BLaER1 treated with 17β-estradiol and CSF1 and Interleukin-3, amounts not matched to agents 10 nM and 100 nM (cell line): ENCODE data around the gene RIMKLB.
A peak's percentile ranks its signal among the peaks of the same experiment; 100 is the strongest.

ENCODE experiments used
- H3K27ac ChIP-seq, 11 experiments: shearing (Covaris generic); formaldehyde crosslinking; 2 replicates each; pipeline ENCODE4 v1.8.1; 2022
- H3K27me3 ChIP-seq, 11 experiments: shearing (Covaris generic); formaldehyde crosslinking; 2 replicates each; pipeline ENCODE4 v1.8.1; 2022
- H3K36me3 ChIP-seq, 11 experiments: shearing (Covaris generic); formaldehyde crosslinking; 2 replicates each; pipeline ENCODE4 v1.8.1; 2022
- H3K4me1 ChIP-seq, 10 experiments: shearing (Covaris generic); formaldehyde crosslinking; 2 replicates each; pipeline ENCODE4 v1.8.1; 2022
- H3K4me2 ChIP-seq, 11 experiments: shearing (Covaris generic); formaldehyde crosslinking; 2 replicates each; pipeline ENCODE4 v1.8.1; 2022
- H3K4me3 ChIP-seq, 10 experiments: shearing (Covaris generic); formaldehyde crosslinking; 2 replicates each; pipeline ENCODE4 v1.8.1; 2022
- H3K9ac ChIP-seq, 11 experiments: shearing (Covaris generic); formaldehyde crosslinking; 2 replicates each; pipeline ENCODE4 v1.8.1; 2022
- H3K9me3 ChIP-seq, 11 experiments: shearing (Covaris generic); formaldehyde crosslinking; replicated peaks in 1 of 11; 2 replicates each; pipeline ENCODE4 v1.8.1; 2022
- H4K20me1 ChIP-seq, 11 experiments: shearing (Covaris generic); formaldehyde crosslinking; 2 replicates each; pipeline ENCODE4 v1.8.1; 2022
- Cebpa-rat ChIP-seq, 11 experiments: shearing (Covaris generic); IDR thresholded peaks; 2 replicates each; pipeline ENCODE4 v1.8.1; 2022

The RIMKLB gene

DNA sequence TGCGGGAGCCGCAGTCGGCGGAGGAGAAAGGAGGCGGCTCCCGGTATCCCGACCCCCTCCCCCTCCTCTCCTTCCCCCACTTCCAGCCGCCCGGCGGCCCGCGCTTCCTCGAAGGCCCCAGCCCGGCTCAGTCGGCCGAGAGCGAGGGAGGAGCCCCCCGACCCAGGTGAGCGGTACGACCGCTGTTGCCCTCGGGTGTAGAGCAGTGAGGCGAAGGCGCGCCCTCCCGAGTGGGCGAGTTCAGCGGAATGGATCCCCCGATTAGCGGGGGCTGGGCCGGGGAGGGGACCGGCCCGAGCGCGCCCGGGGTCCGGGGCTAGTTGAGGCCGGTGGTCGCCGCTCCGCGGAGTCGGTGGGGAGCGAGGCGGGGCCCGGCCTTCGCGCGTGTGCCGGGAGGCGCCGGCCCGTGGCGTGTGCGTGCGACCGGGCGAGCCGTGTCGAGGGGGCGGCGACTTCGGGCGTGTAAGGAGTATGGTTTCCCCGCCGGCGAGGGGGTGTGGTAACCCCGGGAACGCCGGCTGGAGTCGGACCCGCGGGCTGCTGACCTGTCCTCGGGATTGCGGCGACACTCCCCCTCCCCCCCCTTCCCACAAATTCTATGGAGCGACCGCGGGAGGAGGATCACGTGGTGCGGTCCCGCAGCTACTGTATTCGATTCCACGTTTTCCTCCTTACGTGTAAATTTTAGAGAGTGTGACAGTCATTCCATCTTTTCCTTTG is 501 bp downstream of the RIMKLB start:
- H4K20me1 ChIP-seq = peaks cover 12 to 47% (median 31%) of the 10 kb centered on the region in 11 experiments; a peak in 17 of 22 replicates
- TF ChIP-seq Cebpa-rat (IDR thresholded peaks at IDR 0.05) = no peak
- H3K9ac ChIP-seq = peak overlapping the region; percentile 86 to 97 (median 94)
- H3K4me3 ChIP-seq = peak overlapping the region; percentile 83 to 94 (median 90)
- peaks cover 0 to 10% (median 2%) of the 10 kb centered on the region in 11 experiments; a peak in 6 of 22 replicates for H3K36me3 ChIP-seq
- H3K4me2 ChIP-seq = peak overlapping the region; percentile 79 to 95 (median 84)
- H3K27me3 ChIP-seq = no peaks in the 10 kb centered on the region
- peaks cover 42 to 72% (median 59%) of the 10 kb centered on the region in 10 experiments for H3K4me1 ChIP-seq
- no peaks in the 10 kb centered on the region for H3K9me3 ChIP-seq
- H3K27ac ChIP-seq = peak overlapping the region; percentile 90 to 95 (median 92)

DNA sequence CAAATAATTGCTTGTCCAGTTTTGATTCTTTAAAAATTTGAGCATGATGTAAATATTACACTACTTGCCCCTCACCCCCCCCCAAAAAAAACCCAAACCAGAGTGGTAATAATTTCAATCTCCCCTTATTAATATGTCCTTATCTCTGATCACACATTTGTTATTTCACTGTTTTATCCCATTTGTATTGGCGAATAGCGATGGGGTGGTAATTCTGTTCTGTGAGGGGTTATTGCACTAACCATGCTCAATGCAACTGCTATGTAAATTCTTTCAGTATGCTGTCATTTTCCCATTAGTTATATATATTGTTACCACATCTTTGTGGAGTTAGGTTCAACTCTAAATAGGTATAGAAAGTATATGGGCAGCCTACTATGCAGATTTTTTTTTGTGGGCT is 1.1 kb downstream of the RIMKLB start:
- Histone ChIP-seq H3K36me3 (peaks cover 0 to 10% (median 2%) of the 10 kb centered on the region in 11 experiments; a peak in 6 of 22 replicates), H3K4me2 (peak overlapping the region; percentile 79 to 95 (median 84)), H3K4me1 (peaks cover 39 to 66% (median 55%) of the 10 kb centered on the region in 10 experiments), H3K27ac (peak overlapping the region in 8 of 11 experiments; percentile 90 to 95 (median 93); a peak in 16 of 22 replicates), H3K9me3 (no peaks in the 10 kb centered on the region), H3K27me3 (no peaks in the 10 kb centered on the region), H4K20me1 (peaks cover 12 to 53% (median 33%) of the 10 kb centered on the region in 11 experiments; a peak in 17 of 22 replicates), H3K9ac (peak overlapping the region; percentile 86 to 97 (median 94); a peak in 21 of 22 replicates), H3K4me3 (peak overlapping the region; percentile 83 to 94 (median 90))
- no peak for TF ChIP-seq Cebpa-rat (IDR thresholded peaks at IDR 0.05)

DNA sequence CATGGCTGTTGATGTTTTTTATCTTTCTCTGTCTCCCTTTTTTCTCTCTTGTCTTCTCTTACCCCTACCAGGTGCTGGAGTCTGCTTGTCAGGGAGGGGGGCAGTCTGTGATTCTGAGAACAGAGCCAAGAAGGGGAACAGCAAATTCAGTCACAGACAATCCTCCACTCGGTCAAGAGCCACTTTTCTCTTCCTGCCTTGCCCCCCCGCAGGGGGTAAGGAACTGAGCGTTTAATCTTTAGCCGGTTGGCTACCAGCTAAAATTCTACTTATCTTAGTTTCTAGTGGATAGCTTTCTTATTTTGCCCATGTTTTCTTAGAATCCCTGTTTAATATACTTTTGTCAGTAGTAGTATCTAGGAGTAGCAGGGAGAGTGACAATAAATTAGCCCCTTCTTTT is 1.9 kb downstream of the RIMKLB start:
- H3K4me3 ChIP-seq = peak overlapping the region; percentile 4 to 91 (median 34); a peak in 13 of 20 replicates

GRCh38 chr12:8701046-8701660 is 3.4 kb downstream of the RIMKLB start:
- Histone ChIP-seq H3K4me2 (peak overlapping the region; percentile 66 to 95 (median 84); a peak in 15 of 22 replicates), H3K36me3 (peaks cover 0 to 10% (median 6%) of the 10 kb centered on the region in 11 experiments; a peak in 7 of 22 replicates), H3K9me3 (no peaks in the 10 kb centered on the region), H3K4me1 (peaks cover 26 to 43% (median 38%) of the 10 kb centered on the region in 10 experiments), H3K27ac (no peak overlapping the region), H3K9ac (no peak overlapping the region; a peak in 1 of 22 replicates), H3K27me3 (no peaks in the 10 kb centered on the region), H4K20me1 (peaks cover 12 to 67% (median 46%) of the 10 kb centered on the region in 11 experiments; a peak in 17 of 22 replicates), H3K4me3 (no peak overlapping the region)
- TF ChIP-seq Cebpa-rat (IDR thresholded peaks at IDR 0.05) = no peak

More for the DNA sequence above, 1.9 kb downstream of the RIMKLB start:
- Histone ChIP-seq H3K9me3 (no peaks in the 10 kb centered on the region), H3K4me2 (peak overlapping the region; percentile 66 to 95 (median 84)), H3K27me3 (no peaks in the 10 kb centered on the region), H3K9ac (peak overlapping the region in 10 of 11 experiments; percentile 29 to 71 (median 56); a peak in 16 of 22 replicates), H3K36me3 (peaks cover 0 to 10% (median 3%) of the 10 kb centered on the region in 11 experiments; a peak in 7 of 22 replicates), H3K27ac (peak overlapping the region in 3 of 11 experiments; percentile 1 to 24 (median 23); a peak in 3 of 22 replicates), H4K20me1 (peaks cover 12 to 60% (median 38%) of the 10 kb centered on the region in 11 experiments; a peak in 17 of 22 replicates), H3K4me1 (peaks cover 39 to 58% (median 50%) of the 10 kb centered on the region in 10 experiments)
- no peak for TF ChIP-seq Cebpa-rat (IDR thresholded peaks at IDR 0.05)

- H3K4me2 ChIP-seq = peak overlapping the region in 1 of 11 experiments; percentile 84; a peak in 1 of 22 replicates
- no peak overlapping the region for H3K4me3 ChIP-seq
- H3K36me3 ChIP-seq = peaks cover 0 to 15% (median 7%) of the 10 kb centered on the region in 11 experiments; a peak in 10 of 22 replicates
- no peaks in the 10 kb centered on the region for H3K9me3 ChIP-seq
- TF ChIP-seq Cebpa-rat (IDR thresholded peaks at IDR 0.05) = no peak
- no peaks in the 10 kb centered on the region for H3K27me3 ChIP-seq
- H4K20me1 ChIP-seq = peaks cover 19 to 73% (median 56%) of the 10 kb centered on the region in 11 experiments; a peak in 19 of 22 replicates
- H3K27ac ChIP-seq = no peak overlapping the region
- H3K4me1 ChIP-seq = peaks cover 19 to 35% (median 29%) of the 10 kb centered on the region in 10 experiments
- peak overlapping the region in 1 of 11 experiments; percentile 19; a peak in 1 of 22 replicates for H3K9ac ChIP-seq
These were observed 4.4 kb downstream of the RIMKLB start for GRCh38 chr12:8702159-8702558.

DNA sequence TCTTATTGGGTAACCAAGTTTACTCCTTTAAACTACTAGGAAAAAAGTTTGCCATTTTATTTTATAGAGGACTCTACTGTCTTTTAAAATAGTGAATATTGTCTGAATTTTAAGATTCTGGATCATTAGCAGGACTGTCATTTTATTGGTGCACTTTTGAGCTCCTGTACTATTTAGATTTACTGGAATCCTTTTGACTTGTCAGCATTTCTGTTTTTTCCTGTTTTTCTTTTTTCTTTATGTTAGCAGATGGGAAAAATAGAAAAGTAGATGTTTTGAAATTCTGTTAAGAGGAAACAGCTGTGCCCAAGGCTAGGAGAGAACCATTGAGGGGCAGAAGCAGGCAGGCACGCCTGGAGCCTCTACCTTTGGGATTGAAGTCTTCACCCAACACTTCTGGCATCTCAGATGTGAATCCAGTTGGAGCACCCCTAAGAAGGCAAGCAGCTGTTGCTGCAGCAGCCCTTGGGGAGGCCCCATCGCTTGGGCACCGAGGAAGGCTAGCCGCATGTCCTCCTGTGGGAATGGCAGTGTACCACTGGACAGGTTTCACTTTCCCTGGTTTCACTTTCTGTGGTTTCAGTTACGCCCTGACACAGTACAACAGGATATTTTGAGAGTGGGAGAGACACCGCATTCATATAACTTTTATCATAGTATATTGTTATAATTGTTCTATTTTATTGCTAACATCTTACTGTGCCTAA is 11.5 kb downstream of the RIMKLB start:
- Histone ChIP-seq H3K4me3 (peak overlapping the region; percentile 6 to 62 (median 44); a peak in 17 of 20 replicates), H3K27ac (peak overlapping the region; percentile 20 to 68 (median 48); a peak in 17 of 22 replicates), H3K4me2 (peak overlapping the region; percentile 77 to 100 (median 93)), H3K9ac (peak overlapping the region; percentile 10 to 73 (median 54); a peak in 17 of 22 replicates), H3K9me3 (no peaks in the 10 kb centered on the region), H3K27me3 (no peaks in the 10 kb centered on the region), H4K20me1 (peaks cover 12 to 73% (median 68%) of the 10 kb centered on the region in 11 experiments; a peak in 20 of 22 replicates), H3K36me3 (peaks cover 5 to 33% (median 11%) of the 10 kb centered on the region in 11 experiments; a peak in 15 of 22 replicates), H3K4me1 (peaks cover 29 to 54% (median 43%) of the 10 kb centered on the region in 10 experiments)
- TF ChIP-seq Cebpa-rat (IDR thresholded peaks at IDR 0.05) = no peak

- Histone ChIP-seq H3K36me3 (peaks cover 24 to 52% (median 35%) of the 10 kb centered on the region in 11 experiments), H4K20me1 (peaks cover 7 to 56% (median 44%) of the 10 kb centered on the region in 11 experiments; a peak in 19 of 22 replicates), H3K27ac (no peak overlapping the region), H3K4me2 (peak overlapping the region; percentile 4 to 58 (median 42); a peak in 15 of 22 replicates), H3K9ac (no peak overlapping the region), H3K4me3 (no peak overlapping the region), H3K4me1 (peaks cover 32 to 60% (median 47%) of the 10 kb centered on the region in 10 experiments), H3K27me3 (no peaks in the 10 kb centered on the region), H3K9me3 (no peaks in the 10 kb centered on the region)
- TF ChIP-seq Cebpa-rat (IDR thresholded peaks at IDR 0.05) = no peak
These were observed 14.8 kb downstream of the RIMKLB start for GRCh38 chr12:8712572-8712971.

- no peak overlapping the region for H3K4me3 ChIP-seq
- H3K4me2 ChIP-seq = no peak overlapping the region
- no peak overlapping the region for H3K9ac ChIP-seq
- TF ChIP-seq Cebpa-rat (IDR thresholded peaks at IDR 0.05) = no peak
- H4K20me1 ChIP-seq = peaks cover 0 to 53% (median 0%) of the 10 kb centered on the region in 11 experiments; a peak in 9 of 22 replicates
- no peaks in the 10 kb centered on the region for H3K27me3 ChIP-seq
- H3K27ac ChIP-seq = no peak overlapping the region
- peaks cover 68 to 90% (median 84%) of the 10 kb centered on the region in 11 experiments for H3K36me3 ChIP-seq
- H3K9me3 ChIP-seq = peaks cover 0 to 20% (median 15%) of the 10 kb centered on the region in 11 experiments; a peak in 15 of 22 replicates
- H3K4me1 ChIP-seq = peaks cover 0 to 19% (median 0%) of the 10 kb centered on the region in 10 experiments; a peak in 4 of 20 replicates
These were observed 24.6 kb downstream of the RIMKLB start for GRCh38 chr12:8722286-8722800.
